Endothelial cell of umbilical vein (primary cell): ENCODE results near the gene MYO16. TPM values are rescaled to one million over a fixed set of nuclear protein-coding genes. Genes with fewer than 3 reads are reported as not detected.

Experiments used
- BruUV-seq: library from RNA; stranded (reverse); fragments of 400-500 nt; replicated peaks from 2 replicates; lab custom pipeline; 2021; lab: Mats Ljungman, UMichigan
- CTCF ChIA-PET: fragments of 300-600, 350-600 bp; sonication (Branson Sonifier 250); formaldehyde crosslinking; loops from one replicate; lab custom pipeline; 2021; ENCODE audit warnings: antibody characterized with exemption, inconsistent platforms; lab: Charles Lee
- POLR2A ChIA-PET: fragments of 300-600, 350-600 bp; sonication (Branson Sonifier 250); formaldehyde crosslinking; loops from one replicate; lab custom pipeline; 2021; ENCODE audit warnings: antibody characterized with exemption, inconsistent platforms; lab: Charles Lee
- DNase-seq: peaks from one replicate; pipeline ENCODE4 v3.0.0-alpha.2; 2011; ENCODE audit warnings: low read depth, low spot score
- FAIRE-seq: peaks from 2 replicates; lab custom pipeline; 2011; peaks lifted over from hg19 to GRCh38; lab: Jason Lieb, UNC
- H2AFZ ChIP-seq: 2 replicates; pipeline ENCODE4 v1.6.0; 2012; ENCODE audit warnings: low read depth, low read length, control low read depth, inconsistent platforms
- H3K27ac ChIP-seq: 2 replicates; pipeline ENCODE4 v1.5.1; 2011; ENCODE audit warnings: low read depth, mild to moderate bottlenecking, control low read depth, low read length, moderate library complexity; ENCODE audit not compliant: insufficient read depth
- H3K27me3 ChIP-seq, 2 experiments: 2 replicates each; pipeline versions ENCODE4 v1.6.0 to v1.6.1; 2011; ENCODE audit warnings: low read length in 2 of 2, mixed read lengths in 1 of 2; ENCODE audit not compliant: control insufficient read depth in 2 of 2, insufficient read depth in 2 of 2
- H3K36me3 ChIP-seq, 2 experiments: 2 replicates in 1 of 2; 3 replicates in 1 of 2; pipeline ENCODE4 v1.5.1; 2011; ENCODE audit warnings: low read length in 2 of 2, mild to moderate bottlenecking in 1 of 2, moderate library complexity in 1 of 2; ENCODE audit not compliant: control insufficient read depth in 2 of 2, insufficient read depth in 2 of 2; ENCODE audit errors: extremely low read depth in 1 of 2
- H3K4me1 ChIP-seq: 3 replicates; pipeline ENCODE4 v1.5.1; 2011; ENCODE audit warnings: mild to moderate bottlenecking, low read length; ENCODE audit not compliant: control insufficient read depth, insufficient read depth; ENCODE audit errors: extremely low read depth
- H3K4me2 ChIP-seq: 2 replicates; pipeline ENCODE4 v1.6.1; 2011; ENCODE audit warnings: low read length, control low read depth, mixed read lengths; ENCODE audit not compliant: insufficient read depth
- H3K4me3 ChIP-seq, 3 experiments: fragments of 200-600 bp in 1 of 3; sonication (generic), shearing (Covaris generic) in 1 of 3; replicated peaks in 1 of 3; 2 replicates each; pipeline ENCODE4 v1.5.1; 2011 to 2016; ENCODE audit warnings: control low read depth in 3 of 3, low read length in 3 of 3, mild to moderate bottlenecking in 2 of 3, inconsistent platforms in 1 of 3, low read depth in 1 of 3, moderate library complexity in 1 of 3; ENCODE audit not compliant: insufficient read depth in 1 of 3
- H3K79me2 ChIP-seq: 2 replicates; pipeline ENCODE4 v1.6.0; 2012; ENCODE audit warnings: low read length, inconsistent platforms; ENCODE audit not compliant: control insufficient read depth, insufficient read depth
- H3K9ac ChIP-seq: replicated peaks from 2 replicates; pipeline ENCODE3; 2011; ENCODE audit warnings: low read length, control low read depth; ENCODE audit not compliant: insufficient read depth; ENCODE audit errors: extremely low read depth
- H3K9me1 ChIP-seq: replicated peaks from 3 replicates; pipeline ENCODE4 v1.6.0; 2011; ENCODE audit warnings: mild to moderate bottlenecking, low read length; ENCODE audit not compliant: control insufficient read depth, insufficient read depth; ENCODE audit errors: extremely low read depth
- H3K9me3 ChIP-seq: replicated peaks from 2 replicates; pipeline ENCODE4 v1.5.1; 2012; ENCODE audit warnings: low read length, inconsistent platforms; ENCODE audit not compliant: control insufficient read depth, insufficient read depth
- H4K20me1 ChIP-seq: replicated peaks from 2 replicates; pipeline ENCODE3; 2011; ENCODE audit warnings: mild to moderate bottlenecking, low read length; ENCODE audit not compliant: control insufficient read depth, insufficient read depth; ENCODE audit errors: extremely low read depth
- EZH2 ChIP-seq: IDR thresholded peaks from 2 replicates; pipeline ENCODE4 v1.6.1; 2012; ENCODE audit warnings: borderline replicate concordance, low read depth, mild to moderate bottlenecking, moderate library complexity, low read length, inconsistent platforms; ENCODE audit not compliant: severe bottlenecking
- FOS ChIP-seq: IDR thresholded peaks from 2 replicates; pipeline ENCODE4 v1.6.1; 2011; ENCODE audit warnings: mild to moderate bottlenecking, low read length, moderate library complexity, borderline replicate concordance; ENCODE audit not compliant: insufficient read depth
- GATA2 ChIP-seq: IDR thresholded peaks from 2 replicates; pipeline ENCODE4 v1.7.0; 2011; ENCODE audit warnings: low read depth, mild to moderate bottlenecking, moderate library complexity, mixed read lengths, low read length; ENCODE audit not compliant: insufficient read length, insufficient read depth
- JUN ChIP-seq: IDR thresholded peaks from 2 replicates; pipeline ENCODE4 v1.6.1; 2011; ENCODE audit warnings: borderline replicate concordance, low read depth; ENCODE audit not compliant: insufficient read length, insufficient read depth
- MAX ChIP-seq: IDR thresholded peaks from 2 replicates; pipeline ENCODE4 v1.6.1; 2011; ENCODE audit not compliant: insufficient read depth, insufficient read length
- MYC ChIP-seq: IDR thresholded peaks from one replicate; pipeline ENCODE4 v1.6.1; 2011; ENCODE audit warnings: mild to moderate bottlenecking, low read depth, low read length
- POLR2A ChIP-seq: IDR thresholded peaks from 2 replicates; pipeline ENCODE4 v1.6.1; 2012; ENCODE audit warnings: low read depth, mild to moderate bottlenecking, control low read depth, low read length
- POLR2AphosphoS5 ChIP-seq: IDR thresholded peaks from 2 replicates; pipeline ENCODE4 v1.6.1; 2012; ENCODE audit warnings: low read depth, mild to moderate bottlenecking, control low read depth, low read length, moderate library complexity; ENCODE audit not compliant: insufficient read depth
- dilution Hi-C: fragments of 300-500 bp; cut with MboI; formaldehyde crosslinking; loops from one replicate; pipeline ENCODE4 v1.15.0; 2019; ENCODE audit warnings: low sequenced_read_pairs; ENCODE audit not compliant: extremely low pct_ligation_motif_present
- intact Hi-C: fragments of 100-400 bp; cut with micrococcal nuclease; formaldehyde crosslinking; loops from one replicate; pipeline ENCODE4 v1.10.0; 2022
- polyA plus RNA-seq, 4 experiments: library from polyadenylated mRNA; depleted of rRNA in 3 of 4; stranded (reverse) in 3 of 4; unstranded in 1 of 4; fragments of >200 nt; gene quantifications; 2 replicates each; pipeline versions ENCODE4 v1.2.1 to v1.2.3, GENCODE V29; 2011 to 2012; ENCODE audit warnings: missing spikeins in 1 of 4
- total RNA-seq: library from RNA; stranded (reverse); gene quantifications from 2 replicates; pipeline ENCODE4 v1.2.3, GENCODE V29; 2021
- TF ChIP-seq, protein P1 (sequence below), 2 donors: IDR thresholded peaks; 1 replicate in 1 of 2; 2 replicates in 1 of 2; pipeline ENCODE4 v1.5.1; 2011; ENCODE audit warnings: low read length in 2 of 2, mild to moderate bottlenecking in 2 of 2, moderate library complexity in 2 of 2, control low read depth in 1 of 2, inconsistent platforms in 1 of 2, low read depth in 1 of 2; ENCODE audit not compliant: insufficient read depth in 1 of 2; ENCODE audit errors: extremely low read depth in 1 of 2

MYO16 gene
- total and polyA plus RNA-seq, 2 donors (not counting 3 experiments of a cell fraction or from before 2014, with no cell fraction given): 0.03 to 0.04 TPM

DNA sequence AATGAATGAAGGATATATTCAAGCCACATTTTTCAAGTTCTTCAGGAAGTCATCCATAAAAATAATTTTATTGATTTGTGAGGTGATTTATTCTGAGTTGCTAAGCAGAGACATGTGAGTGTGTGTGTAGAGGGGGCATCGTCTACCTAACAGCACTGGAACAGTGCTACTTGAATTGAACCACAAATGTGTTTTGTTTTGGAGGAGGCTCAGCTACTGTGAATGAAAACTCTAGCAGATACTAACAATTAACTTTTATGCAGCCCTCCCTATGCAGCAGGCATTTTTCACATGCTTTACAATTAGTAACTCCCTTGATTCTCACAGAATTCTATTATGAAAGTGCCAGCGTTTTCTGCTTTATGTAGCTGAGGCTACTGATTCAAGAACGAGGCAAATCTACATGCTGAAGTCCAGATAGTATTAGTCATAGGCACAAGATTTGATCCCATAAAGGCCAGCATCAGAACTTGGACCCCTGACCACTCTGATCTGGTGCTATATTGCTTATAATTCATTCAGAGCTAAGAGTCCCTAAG is 103.7 kb downstream of the MYO16 start:
- Histone ChIP-seq H3K27ac (no peak overlapping the region), H3K9me3 (peaks cover 13% of the 10 kb centered on the region), H3K4me3 (no peak overlapping the region), H3K9me1 (no peaks in the 10 kb centered on the region), H3K9ac (no peak overlapping the region), H3K4me1 (no peaks in the 10 kb centered on the region), H3K79me2 (no peaks in the 10 kb centered on the region), H4K20me1 (no peaks in the 10 kb centered on the region), H3K27me3 (no peaks in the 10 kb centered on the region), H3K4me2 (no peak overlapping the region), H3K36me3 (no peaks in the 10 kb centered on the region), H2AFZ (no peak overlapping the region)
- dilution Hi-C loops: no loop called here
- DNase-seq (no peak), FAIRE-seq (no peak)
- TF ChIP-seq JUN (no peak), FOS (no peak), POLR2AphosphoS5 (no peak), MYC (no peak), POLR2A (no peak), EZH2 (no peak), MAX (no peak), GATA2 (no peak)
- TF ChIP-seq, protein P1, sequence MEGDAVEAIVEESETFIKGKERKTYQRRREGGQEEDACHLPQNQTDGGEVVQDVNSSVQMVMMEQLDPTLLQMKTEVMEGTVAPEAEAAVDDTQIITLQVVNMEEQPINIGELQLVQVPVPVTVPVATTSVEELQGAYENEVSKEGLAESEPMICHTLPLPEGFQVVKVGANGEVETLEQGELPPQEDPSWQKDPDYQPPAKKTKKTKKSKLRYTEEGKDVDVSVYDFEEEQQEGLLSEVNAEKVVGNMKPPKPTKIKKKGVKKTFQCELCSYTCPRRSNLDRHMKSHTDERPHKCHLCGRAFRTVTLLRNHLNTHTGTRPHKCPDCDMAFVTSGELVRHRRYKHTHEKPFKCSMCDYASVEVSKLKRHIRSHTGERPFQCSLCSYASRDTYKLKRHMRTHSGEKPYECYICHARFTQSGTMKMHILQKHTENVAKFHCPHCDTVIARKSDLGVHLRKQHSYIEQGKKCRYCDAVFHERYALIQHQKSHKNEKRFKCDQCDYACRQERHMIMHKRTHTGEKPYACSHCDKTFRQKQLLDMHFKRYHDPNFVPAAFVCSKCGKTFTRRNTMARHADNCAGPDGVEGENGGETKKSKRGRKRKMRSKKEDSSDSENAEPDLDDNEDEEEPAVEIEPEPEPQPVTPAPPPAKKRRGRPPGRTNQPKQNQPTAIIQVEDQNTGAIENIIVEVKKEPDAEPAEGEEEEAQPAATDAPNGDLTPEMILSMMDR (IDR thresholded peaks at IDR 0.05; ENCODE audit: extremely low read depth in 1 of 2, insufficient read depth in 1 of 2, low read depth in 1 of 2, low read length in 2 of 2): no peak
- POLR2A ChIA-PET: no interaction called here
- intact Hi-C loops: no loop called here
- CTCF ChIA-PET: no interaction called here
- BruUV-seq: no TSS peak
